ENCODE results near the gene RAB35. TPM values are rescaled to one million over a fixed set of nuclear protein-coding genes. Genes with fewer than 3 reads are reported as not detected.

Gene RAB35
- total RNA-seq, 1 experiment from 2014 or later = 31.7 TPM

DNA sequence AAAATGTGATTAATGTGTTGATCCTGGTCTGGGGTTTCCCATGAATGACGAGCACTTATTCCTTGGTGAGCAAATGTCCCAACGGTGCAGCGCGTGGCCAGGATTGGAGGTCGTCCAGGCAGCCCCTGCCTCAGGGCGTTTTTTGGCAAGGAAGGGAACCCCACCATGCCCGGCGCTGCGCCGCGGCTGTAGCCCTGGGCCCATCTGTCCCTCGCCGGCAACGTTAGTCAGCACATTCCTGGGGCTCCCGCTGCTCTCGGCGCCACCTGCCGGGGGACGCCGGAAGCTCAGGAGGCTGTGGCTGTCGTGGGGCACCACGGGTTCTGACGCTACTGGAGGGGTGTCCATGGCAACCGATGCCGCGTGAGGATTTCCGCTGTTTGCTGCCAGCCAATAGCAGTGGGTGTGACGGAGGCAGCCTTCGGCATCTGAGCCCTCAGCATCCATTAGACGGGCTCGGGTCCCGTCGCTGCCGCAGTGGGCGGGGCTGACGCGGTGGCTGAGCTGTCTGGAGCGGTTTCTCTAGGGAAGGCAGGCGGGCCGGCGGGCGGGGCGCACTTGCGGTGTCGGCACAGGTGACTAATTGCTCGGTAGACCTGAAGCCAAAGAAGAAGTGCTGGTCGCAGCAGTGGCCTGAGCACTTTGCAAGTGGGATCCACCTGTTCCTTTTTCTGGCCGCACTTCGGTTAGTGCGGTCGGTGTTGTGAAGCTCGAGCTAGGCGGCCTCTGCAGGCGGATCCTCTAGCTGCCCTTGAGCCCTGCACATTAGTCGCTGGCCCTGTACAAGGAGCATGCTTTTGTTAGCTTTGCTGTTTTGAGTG lies 29.5 kb downstream of the RAB35 start:
- DNase-seq (ENCODE audit: low read depth) = peak; percentile 100

DNA sequence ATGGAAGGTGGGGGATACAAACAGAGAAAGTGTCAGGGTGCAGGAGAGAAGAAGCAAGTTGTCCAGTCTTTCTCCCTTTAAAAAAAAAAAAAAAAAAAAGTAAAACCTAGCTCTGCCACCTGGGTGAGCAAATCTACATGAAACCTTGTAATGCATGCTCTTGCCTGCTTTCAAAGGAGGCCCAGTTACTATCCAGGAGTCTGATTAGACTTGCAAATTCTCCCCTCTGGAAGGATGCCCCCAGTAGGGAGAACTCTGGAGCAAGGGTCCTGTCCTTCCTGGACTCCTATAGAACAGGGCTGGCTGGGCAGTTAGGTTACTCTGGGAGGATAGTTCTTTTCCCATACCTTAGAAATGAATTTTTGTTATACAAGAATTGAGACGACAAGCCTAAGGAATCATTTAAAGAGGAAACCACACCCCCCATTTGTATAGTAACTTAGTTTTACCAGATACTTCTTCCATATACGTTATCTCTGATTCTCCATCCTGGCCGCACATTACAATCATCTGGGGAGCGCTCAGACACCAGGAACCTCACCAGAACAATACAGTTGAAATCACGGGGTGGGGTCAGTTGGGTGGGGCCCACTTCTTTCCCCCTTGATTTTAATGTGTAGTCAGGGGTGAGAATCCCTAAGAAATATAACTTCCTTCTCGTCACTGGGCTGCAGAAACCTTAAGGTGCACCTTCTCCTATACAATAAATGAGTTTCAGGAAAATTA lies 30.5 kb downstream of the RAB35 start:
- no peak for DNase-seq (ENCODE audit: low read depth)

DNA sequence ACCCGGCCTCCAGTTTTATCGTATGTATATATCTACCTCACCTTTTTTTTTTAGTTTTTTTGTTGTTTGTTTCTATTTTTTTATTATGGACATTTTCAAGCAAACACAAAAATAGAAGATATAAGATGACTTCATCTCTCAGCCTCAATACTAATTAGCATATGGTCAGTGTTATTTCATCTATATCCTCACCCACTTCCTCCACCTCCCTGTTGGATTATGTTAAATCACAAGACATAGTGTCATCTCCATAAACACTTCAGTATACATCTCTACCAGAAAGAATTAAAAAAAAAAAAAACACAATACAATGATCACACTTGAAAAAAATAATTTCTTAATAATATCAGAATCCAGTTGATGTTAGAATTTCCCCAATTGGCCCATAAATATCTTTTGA lies 34.9 kb downstream of the RAB35 start:
- DNase-seq (ENCODE audit: low read depth) = no peak

DNA sequence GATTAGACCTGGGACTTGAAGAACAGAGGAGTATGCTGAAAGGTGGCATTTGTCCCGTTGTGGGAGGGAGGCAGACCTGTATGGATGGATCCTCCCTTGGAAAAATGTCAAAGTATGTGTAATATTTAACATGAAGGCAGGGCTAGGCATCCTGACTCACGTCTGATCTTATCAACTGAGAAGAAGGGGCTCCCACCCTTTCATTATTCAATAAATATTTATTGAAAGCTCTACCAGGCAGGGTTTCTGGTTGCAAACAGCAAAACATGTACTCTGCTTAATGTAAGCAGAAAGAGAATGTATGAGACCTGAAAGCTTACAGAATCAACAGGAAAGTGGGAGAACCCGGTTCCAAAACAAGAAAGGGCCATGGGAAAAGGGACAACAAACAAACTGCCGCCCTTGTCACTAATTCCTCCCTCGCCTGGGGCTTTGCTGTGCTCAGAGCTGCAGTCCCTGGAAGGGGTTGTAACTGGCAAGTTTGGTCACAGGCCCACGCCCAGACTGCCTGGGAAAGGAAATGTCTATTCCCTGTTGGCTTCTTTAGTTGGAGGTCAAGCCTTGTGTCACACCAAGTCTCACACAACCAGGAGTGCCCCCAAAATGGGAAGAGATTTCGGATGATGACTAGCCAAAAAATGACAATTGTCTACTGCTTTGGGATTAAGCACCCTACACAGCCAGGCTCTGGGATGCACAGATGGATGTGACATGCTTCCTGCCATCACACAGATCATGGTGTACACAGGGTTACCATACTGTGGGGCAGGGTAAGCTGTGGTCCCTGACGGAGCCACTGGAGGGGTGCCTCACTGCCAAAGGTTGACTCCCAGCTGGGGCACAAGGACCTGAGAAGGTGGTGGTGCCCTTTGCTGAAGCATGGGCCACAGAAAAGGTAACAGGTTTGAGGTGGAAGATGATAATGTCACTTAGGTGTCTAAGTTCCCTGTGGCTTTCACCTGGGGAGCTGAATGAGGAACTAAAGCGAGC lies 36.8 kb downstream of the RAB35 start:
- DNase-seq (ENCODE audit: low read depth) = peak; percentile 26

DNA sequence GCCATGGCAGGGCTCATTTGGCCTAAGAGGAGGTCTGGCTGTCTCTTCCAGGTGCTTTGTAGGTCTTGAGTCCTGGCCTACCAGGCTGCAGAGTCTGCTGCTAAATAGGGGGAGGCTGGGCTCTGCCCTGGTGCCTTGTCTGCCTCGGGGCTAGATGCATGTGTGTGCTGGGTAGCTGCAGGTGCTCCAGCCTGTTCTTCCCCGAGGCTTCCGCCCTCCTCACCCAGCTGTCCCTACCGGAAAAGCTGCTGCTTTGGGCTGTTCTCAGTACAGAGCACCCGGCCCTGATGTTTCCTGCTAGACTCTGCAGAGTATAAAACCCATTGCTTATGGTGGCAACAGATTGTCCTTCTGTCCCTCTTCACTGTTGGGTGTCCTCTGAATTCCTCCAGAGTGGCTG lies 37.7 kb downstream of the RAB35 start:
- no peak for DNase-seq (ENCODE audit: low read depth)

DNA sequence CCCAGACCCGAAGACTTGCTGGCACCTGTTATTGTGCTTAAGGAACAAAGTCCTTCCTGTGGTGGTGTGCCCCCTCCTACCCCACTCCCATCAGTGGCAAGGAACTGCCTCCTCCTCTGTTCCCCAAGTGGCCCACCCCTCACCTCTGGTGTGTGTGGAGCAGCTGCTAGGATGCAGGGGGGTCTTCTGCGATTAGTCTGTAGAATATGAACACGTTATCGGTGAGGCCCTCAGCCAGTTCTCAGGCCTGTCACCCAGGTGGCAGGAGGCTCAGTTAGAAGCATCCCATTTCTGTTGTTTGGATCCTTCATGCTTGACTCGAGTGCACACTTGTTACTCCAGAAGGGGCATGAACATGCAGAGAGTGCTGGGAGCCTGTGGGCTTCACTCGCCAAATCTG lies 39.3 kb downstream of the RAB35 start:
- DNase-seq (ENCODE audit: low read depth) = no peak

DNA sequence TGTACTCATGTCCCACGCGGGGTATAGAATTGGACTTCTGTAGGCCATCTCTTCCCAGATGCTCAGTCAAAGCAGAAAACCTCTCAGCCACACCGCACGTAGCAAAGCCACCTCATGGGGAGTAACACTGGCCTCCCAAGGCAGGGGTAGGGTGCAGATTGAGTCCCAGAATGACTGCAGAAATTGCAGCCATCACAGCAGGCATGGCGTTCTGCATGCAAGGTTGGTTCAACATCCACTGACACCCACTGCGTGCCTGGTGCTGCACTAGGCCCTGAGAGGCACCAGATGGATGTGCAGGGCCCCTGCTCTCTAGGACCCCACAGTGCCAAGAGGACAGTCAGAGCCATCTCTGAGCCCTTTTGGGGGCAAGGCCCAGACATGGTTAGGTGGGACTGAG lies 39.9 kb downstream of the RAB35 start:
- no peak for DNase-seq (ENCODE audit: low read depth)

DNA sequence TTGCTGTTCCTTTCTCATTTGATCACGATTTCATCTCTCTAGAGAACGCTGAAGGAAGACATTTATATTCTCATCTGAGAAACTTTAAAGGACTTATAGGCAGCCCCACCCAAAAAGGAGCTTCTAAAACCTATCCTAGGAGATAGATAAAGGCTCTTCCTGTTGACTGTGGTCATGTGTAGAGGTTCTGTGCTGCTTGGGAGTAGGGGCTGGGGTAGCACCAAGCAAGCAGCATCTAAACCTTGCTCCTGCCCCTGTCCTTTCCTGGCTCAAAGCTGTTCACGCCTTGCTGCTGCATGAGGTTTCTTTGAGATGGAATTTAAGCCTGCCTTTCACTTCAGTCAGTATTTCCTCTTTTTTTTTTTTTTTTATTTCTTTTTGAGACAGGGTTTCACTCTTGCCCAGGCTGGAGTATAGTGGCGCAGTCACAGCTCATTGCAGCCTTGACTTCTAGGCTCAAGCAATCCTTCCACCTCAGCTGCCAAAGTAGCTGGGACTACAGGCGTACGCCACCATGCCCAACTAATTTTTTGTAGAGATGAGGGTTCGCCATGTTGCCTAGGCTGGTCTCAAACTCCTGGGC lies 41.4 kb downstream of the RAB35 start:
- DNase-seq (ENCODE audit: low read depth) = no peak

DNA sequence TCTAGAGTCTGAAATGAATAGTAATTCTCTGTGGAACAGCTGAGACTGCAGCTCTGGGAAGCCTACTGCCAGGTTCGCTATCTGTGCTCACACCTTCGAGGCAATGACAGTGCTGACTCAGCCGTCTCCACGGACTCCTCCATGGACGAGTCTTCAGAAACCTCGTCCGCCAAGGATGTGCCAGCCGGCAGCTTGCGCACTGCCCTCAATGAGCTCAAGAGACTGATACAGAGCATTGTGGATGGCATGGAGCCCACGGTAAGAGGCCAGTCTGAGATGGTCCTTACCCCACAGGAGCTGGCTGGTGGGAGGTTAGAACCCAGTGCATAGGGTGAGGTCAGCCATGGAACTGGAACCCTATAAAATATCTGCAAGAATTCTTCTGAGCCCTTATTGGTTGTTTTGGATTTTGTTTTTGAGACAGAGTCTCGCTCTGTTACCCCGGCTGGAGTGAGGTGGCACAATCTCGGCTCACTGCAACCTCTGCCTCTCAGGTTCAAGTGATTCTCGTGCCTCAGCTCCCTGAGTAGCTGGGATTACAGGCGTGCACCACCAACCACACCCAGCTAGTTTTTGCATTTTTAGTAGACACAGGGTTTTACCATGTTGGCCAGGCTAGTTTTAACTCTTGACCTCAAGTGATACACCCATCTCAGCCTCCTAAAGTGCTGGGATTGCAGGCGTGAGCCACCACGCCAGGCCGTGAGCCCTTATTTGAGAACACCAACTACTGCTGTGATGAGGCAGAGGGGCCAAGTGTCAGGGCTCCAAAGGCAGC lies 43.9 kb downstream of the RAB35 start:
- no peak for DNase-seq (ENCODE audit: low read depth)

DNA sequence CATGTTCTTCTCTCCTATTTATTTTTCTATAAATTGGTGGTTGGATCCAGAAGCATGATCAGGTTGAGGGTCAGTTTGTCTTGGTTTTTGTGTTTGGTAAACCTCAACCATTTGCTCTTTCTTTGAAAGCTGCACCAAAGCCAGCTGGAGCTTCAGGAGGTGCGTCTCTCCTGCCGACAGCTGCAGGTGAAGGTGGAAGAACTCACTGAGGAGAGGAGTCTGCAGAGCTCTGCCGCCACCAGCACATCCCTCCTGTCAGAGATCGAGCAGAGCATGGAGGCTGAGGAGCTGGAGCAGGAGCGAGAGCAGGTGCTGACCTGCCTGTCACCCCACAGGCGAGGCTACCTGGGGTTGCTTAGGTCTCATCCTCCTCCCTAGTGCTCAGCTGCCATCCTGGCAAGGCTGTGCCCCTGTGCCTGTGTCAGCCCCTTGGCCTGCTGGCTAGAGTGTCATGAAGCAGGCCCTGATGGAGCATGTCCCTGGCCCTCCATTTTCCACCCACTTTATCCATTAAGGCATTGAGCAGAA lies 45.0 kb downstream of the RAB35 start:
- no peak for DNase-seq (ENCODE audit: low read depth)

DNA sequence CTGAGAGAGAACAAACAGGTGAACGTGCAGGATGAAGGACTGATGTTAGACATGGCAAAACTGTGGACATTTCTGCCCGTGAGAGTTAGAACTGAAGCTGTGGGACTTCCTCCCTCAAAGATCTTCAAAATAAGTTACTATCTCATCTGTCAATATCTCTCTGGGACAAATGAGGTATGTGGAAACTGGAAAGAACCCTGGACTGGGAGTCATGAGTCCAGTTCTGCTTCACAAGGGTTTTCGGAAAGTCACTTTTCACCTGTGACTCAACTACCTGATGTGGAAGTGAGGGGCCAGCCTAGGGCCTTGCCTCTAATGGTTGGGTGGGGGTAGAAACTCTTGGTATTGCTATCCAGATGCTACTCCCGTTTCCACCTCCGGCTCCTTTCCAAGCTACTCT lies 47.3 kb downstream of the RAB35 start:
- no peak for DNase-seq (ENCODE audit: low read depth)

DNA sequence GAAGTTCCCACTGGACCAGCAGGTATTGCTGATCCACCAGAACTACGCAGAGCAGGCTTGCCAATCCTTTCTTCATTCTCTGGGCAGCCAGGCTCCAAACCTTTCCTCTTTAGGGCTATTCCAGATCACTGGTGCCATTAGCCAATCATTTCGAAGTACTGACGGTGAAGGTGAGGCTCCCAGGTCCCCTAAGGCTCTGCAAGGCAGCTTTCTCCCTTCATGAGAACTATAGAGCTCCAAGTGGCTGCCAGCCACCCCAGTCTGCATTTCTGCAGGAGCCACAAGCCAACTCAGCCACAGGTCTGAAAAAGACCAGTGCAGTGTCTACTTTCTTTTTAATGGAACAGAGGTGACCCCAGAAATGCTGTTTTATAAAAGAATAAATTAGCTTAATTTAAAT lies 48.7 kb downstream of the RAB35 start:
- DNase-seq (ENCODE audit: low read depth) = no peak

DNA sequence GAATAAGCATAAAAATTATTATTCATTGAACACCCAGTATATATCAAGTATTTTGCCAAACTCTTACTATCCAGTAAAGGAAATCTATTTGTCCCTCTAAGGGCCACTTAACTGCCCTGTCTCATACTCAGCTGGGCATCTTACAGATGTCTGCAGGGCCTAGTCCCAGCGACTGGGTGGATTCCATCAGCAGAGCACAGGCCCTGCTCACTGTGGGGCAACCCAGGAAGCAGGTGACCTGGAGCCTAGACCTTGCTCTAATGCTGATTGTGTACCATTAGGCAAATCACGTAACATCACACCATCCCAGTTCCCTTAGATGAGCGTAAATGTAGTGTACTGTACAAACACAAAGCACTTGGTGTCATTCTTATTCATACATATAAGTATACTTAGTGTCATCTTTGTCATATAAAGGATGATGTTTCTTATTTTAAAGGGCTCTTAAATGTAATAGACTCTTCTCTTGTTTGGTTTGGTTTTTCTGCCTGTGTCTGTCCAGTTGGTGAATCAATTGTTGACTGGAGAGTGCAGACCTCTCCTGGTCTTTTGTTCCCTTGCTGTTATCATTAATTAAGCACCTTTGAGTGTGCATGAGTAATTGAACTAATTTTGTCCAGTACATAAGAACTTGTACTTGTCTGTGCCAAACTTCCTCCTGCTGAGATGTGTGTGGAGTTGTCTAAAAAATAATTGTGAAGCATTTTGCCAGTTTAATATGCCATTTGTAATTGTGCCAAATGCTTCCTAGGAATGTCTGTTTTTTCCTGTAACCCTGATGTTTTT lies 49.3 kb downstream of the RAB35 start:
- no peak for DNase-seq (ENCODE audit: low read depth)

DNA sequence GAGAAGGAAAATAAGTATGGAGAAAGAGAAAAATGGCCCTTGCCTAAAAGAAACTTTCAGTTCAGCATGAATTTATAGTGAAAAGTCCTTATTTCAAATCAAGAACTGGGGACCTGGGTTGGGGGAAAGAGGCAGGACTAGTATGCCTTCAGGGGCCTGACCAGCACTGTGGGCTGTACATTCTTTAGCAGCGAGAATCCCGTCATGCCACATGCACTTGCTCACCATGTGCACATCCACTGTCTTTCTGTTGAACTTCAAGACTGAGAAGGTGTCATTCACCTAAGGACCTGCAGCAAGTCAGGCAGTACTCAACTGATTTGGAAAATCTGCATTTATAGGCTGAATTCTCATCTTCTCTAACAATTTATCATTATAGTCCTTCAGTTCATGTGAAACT lies 50.2 kb downstream of the RAB35 start:
- no peak for DNase-seq (ENCODE audit: low read depth)

DNA sequence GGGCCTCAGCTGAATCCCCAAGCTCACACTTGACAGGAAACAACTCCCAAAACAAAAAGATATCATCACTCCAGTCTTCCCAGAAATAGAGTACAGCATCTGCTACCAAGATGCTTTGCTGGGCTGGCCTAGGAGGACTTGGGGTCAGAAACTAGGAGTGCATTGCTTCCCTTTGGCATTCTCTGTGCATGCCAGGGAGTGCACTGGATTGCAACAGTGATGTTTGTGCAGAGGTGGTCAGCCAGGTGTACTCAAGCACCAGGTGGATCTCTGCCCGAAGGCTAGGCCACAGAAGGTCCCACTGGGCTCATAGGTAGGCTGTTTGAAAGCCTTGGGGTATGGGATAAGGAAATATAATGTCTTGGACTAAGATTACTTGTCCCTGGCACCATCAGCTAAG lies 51.1 kb downstream of the RAB35 start:
- no peak for DNase-seq (ENCODE audit: low read depth)

DNA sequence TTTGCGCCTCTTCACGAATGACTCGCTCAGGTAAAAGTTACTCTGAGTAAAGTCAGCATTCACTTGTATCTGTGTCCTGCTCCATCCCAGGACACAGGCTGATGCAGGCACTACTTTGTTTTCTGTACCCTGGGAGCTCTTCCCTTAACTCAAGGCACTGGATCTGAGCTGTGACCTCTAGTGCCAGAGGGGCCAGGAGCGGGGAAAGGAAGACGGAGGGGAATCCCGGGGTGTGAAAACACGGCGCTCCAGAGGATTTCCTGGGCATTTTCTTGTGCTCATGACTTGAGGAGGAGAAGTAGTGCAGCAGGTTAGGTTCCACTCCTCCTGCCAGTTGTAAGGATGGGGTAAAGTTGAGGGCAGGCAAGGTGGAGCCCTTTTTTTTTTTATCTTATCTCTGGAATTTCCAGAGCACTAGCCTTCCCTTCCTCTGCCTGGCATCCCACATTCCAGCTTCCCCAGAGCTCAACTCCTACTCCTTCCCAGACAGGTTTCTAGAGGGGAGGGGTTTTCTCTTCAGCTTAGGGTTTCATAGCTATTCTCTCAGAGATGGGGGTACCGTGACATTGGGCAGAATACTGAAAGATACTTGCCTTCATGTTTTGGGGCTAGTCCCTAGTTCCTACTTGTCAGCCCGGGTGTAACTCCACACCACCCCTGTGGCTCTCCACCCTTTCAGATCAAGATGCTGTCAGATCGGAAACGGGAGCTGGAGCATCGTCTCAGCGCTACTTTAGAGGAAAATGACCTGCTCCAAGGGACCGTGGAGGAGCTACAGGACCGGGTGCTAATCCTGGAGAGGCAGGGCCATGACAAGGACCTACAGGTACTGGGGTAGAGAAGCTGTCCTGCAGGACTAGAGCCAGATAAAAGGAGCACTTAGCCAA lies 52.3 kb downstream of the RAB35 start:
- DNase-seq (ENCODE audit: low read depth) = no peak

DNA sequence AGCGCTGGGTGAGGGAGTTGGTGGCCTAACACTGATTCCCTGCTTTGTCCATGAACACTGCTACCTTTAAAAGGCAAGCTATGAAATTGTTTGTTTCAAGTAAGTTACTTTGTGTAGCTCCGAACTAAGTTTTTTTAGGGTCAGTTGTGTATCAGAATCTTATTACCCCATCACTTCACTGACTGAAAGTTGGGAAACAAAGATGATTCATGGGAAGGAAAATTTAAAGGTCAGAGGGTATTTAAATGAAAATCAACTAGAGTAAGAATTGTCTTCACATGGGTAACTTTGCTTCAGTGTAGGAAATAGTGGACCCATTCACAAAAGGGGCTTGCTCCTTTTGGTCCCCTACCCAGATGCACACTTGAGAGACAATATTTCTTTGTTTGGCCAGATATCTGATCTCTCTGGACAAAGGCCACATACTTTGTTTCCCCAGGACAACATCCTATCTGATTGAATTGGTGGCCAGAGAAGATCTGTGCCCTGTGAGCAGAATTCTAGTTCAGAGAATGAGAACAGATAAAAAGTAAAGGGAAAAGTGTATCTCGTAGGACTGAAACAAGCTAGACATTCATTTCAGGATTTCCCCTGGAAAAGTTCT lies 53.5 kb downstream of the RAB35 start:
- no peak for DNase-seq (ENCODE audit: low read depth)

DNA sequence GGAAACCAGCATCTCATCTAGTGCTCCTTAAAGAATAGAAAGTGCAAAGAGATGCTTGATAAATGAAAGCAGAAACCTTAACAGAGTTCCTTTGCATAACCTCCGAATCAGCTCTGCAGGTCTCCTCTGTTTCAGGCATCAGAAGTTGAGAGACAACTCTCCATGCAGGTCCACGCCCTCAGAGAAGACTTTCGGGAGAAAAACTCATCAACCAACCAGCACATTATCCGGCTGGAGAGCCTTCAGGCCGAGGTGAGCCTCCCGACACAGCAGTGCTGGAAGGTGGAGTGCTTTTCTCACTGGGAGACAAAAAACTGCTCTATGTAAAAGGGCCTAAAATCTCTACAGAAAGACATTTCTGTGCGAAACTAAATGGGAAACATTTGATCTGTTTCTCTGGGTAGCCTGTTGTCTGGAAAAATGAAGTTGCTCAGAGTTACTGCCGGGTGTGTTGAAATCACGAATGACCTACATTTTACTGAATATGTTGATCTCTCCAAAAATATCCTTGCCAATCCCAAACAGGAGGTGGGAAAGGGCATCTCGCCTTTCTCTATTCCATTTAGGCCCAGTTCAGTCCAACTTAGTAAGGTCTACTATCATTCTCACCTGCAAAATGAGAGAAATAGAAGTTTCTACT lies 54.9 kb downstream of the RAB35 start:
- DNase-seq (ENCODE audit: low read depth) = no peak
